ENCODE results near the gene MBIP. TPM values are rescaled to one million over a fixed set of nuclear protein-coding genes. Genes with fewer than 3 reads are reported as not detected.

The MBIP gene
- polyA plus RNA-seq, 2 of the 4 experiments (the other 2 are of a cell fraction) = 17.0 to 33.1 TPM

DNA sequence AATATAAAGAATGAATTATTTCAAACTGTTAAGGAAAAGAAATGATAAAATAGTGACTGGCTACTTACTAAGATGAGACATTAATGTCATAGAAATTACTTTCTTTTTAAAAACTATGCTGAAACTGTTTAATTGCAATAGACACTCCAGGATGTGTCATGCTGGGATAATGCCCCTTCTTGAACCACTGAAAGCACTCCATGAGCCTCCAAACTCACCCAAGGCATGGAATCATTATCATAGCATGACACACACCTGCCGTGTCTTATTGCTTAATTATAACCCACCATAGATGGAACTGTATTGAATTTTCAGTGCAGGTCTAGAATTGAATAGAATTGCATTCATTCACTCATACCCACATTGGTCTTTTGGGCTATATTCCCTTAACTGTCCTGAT lies 4.3 kb downstream of the MBIP start:
- ChIA-PET CTCF (interaction anchor here (1.0 to 1.2 kb wide), 2 partner anchors 245 to 368 kb away, joined by 3 to 4 read pairs; no protein-coding TSS in a partner anchor), POLR2A (no interaction called here)
- TF ChIP-seq HOXB13 (CRISPR knock-in tag; IDR thresholded peaks at IDR 0.05; ENCODE audit: low read depth) (no peak), BCL3 (IDR thresholded peaks at IDR 0.05) (no peak), JUN (IDR thresholded peaks at IDR 0.05) (no peak), ZNF302 (CRISPR knock-in tag; IDR thresholded peaks at IDR 0.05) (no peak), EP300 (IDR thresholded peaks at IDR 0.05) (no peak), NR3C1 (IDR thresholded peaks at IDR 0.05) (no peak), RNF2 (IDR thresholded peaks at IDR 0.05; ENCODE audit: borderline replicate concordance, low read depth) (no peak), CHD2 (IDR thresholded peaks at IDR 0.05; ENCODE audit: low read length, partially characterized antibody) (no peak), PBX3 (IDR thresholded peaks at IDR 0.05) (no peak), GATA3 (IDR thresholded peaks at IDR 0.05; ENCODE audit: borderline replicate concordance) (no peak)
- TF ChIP-seq, protein P1, sequence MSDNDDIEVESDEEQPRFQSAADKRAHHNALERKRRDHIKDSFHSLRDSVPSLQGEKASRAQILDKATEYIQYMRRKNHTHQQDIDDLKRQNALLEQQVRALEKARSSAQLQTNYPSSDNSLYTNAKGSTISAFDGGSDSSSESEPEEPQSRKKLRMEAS (IDR thresholded peaks at IDR 0.05) = no peak
- H3K4me3 ChIP-seq = no peak overlapping the region
- peaks cover 23% of the 10 kb centered on the region for H3K4me1 ChIP-seq
- no peak for DNase-seq (ENCODE audit: low read depth in 1 of 2, low spot score in 1 of 2)
- H3K9me3 ChIP-seq = no peaks in the 10 kb centered on the region
- ATAC-seq = no peak
- no peak for FAIRE-seq
- 93% methylated on average over 1 of the region's 1 CpG for WGBS (ENCODE audit: missing lambda C conversion rate)
- no peak overlapping the region for H3K4me2 ChIP-seq
- H3K27ac ChIP-seq = no peak overlapping the region

DNA sequence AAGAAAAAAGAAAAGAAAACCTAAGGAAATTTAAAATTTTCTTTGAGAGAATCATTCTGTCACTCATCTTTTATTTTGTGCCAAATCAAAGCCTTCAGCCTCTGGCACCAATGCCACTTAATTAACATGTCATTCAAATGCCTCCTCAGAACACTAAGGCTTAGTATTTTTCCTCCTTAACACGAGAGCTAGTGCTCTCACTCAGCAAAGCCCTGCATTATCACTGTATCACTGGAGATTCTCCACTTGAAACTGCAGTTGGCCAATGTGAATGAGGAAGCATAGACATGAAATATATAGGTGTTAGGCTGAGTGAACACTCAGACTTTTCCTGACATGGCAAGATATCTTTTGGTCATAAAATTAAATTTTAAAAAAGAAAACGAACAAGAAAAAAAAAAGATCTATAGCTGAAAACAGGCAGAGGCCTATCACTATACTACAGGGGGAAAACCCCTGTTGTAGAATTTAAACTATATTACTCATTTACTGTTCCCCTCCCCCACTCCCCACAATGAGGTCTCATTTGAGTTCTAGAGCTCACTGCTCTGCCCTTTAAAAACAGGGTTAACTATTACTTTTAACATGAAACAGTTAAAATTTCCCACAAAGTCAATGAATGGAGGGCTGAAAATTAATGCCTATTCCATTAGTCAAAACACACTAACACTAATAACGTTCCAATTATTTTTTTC lies 5.1 kb downstream of the MBIP start:
- no peak overlapping the region for H3K27ac ChIP-seq
- H3K9me3 ChIP-seq = no peaks in the 10 kb centered on the region
- H3K4me3 ChIP-seq = no peak overlapping the region
- H3K4me2 ChIP-seq = no peak overlapping the region
- no peak for ATAC-seq
- CTCF ChIA-PET = interaction anchor here (1.0 kb wide), 1 partner anchor 368 kb away, joined by 3 read pairs; no protein-coding TSS in a partner anchor
- POLR2A ChIA-PET = no interaction called here
- 85% methylated on average over 3 of the region's 3 CpGs for WGBS (ENCODE audit: missing lambda C conversion rate)
- H3K4me1 ChIP-seq = peaks cover 23% of the 10 kb centered on the region
- TF ChIP-seq CBX2 (IDR thresholded peaks at IDR 0.05; ENCODE audit: borderline replicate concordance, low read depth) = no peak
- TF ChIP-seq CBX8 (IDR thresholded peaks at IDR 0.05) = no peak
- TF ChIP-seq NPAS2 (CRISPR knock-in tag; IDR thresholded peaks at IDR 0.05; ENCODE audit: borderline replicate concordance) = no peak
- TF ChIP-seq GATA3 (IDR thresholded peaks at IDR 0.05; ENCODE audit: borderline replicate concordance) = no peak
- no peak for DNase-seq (ENCODE audit: low read depth in 1 of 2, low spot score in 1 of 2)
- no peak for FAIRE-seq

- H3K27ac ChIP-seq = no peak overlapping the region
- WGBS (ENCODE audit: missing lambda C conversion rate) = 75% methylated on average over 3 of the region's 3 CpGs
- 0 out of 3 replicates have a peak, but pooled peaks have one; percentile 14 for TF ChIP-seq CTCF (IDR thresholded peaks at IDR 0.05)
- TF ChIP-seq TFCP2L1 (CRISPR knock-in tag; IDR thresholded peaks at IDR 0.05) = no peak
- TF ChIP-seq KDM5A (IDR thresholded peaks at IDR 0.05) = no peak
- TF ChIP-seq SREBF2 (IDR thresholded peaks at IDR 0.05) = no peak
- TF ChIP-seq ESRRA (IDR thresholded peaks at IDR 0.05; ENCODE audit: borderline replicate concordance, low read length) = no peak
- TF ChIP-seq RARB (CRISPR knock-in tag; IDR thresholded peaks at IDR 0.05) = no peak
- no peak for TF ChIP-seq HMGXB4 (CRISPR knock-in tag; IDR thresholded peaks at IDR 0.05; ENCODE audit: borderline replicate concordance)
- no peak for TF ChIP-seq FOXS1 (CRISPR knock-in tag; IDR thresholded peaks at IDR 0.05)
- no peak for TF ChIP-seq CEBPB (IDR thresholded peaks at IDR 0.05)
- TF ChIP-seq RNF2 (IDR thresholded peaks at IDR 0.05; ENCODE audit: borderline replicate concordance, low read depth) = no peak
- no peak for TF ChIP-seq PBX3 (IDR thresholded peaks at IDR 0.05)
- no peak for TF ChIP-seq PHF8 (IDR thresholded peaks at IDR 0.05; ENCODE audit: borderline replicate concordance, low read depth)
- TF ChIP-seq HOXB13 (CRISPR knock-in tag; IDR thresholded peaks at IDR 0.05; ENCODE audit: low read depth) = no peak
- TF ChIP-seq CBX8 (IDR thresholded peaks at IDR 0.05) = no peak
These were observed 6.5 kb downstream of the MBIP start for GRCh38 chr14:36313898-36314297.

More at GRCh38 chr14:36313898-36314297, 6.5 kb downstream of the MBIP start:
- H3K4me3 ChIP-seq = no peak overlapping the region
- H3K9me3 ChIP-seq = no peaks in the 10 kb centered on the region
- ChIA-PET POLR2A (no interaction called here), CTCF (interaction anchor here (0.7 to 1.8 kb wide), 5 partner anchors 18 to 245 kb away, joined by 3 to 16 read pairs (median 3); no protein-coding TSS in a partner anchor)
- ATAC-seq = peak; percentile 57 to 59; a peak in 3 of 6 replicates
- peak in 1 of 2 experiments; percentile 14 for DNase-seq (ENCODE audit: low read depth in 1 of 2, low spot score in 1 of 2)
- FAIRE-seq = peak; percentile 13
- peaks cover 18% of the 10 kb centered on the region for H3K4me1 ChIP-seq
- no peak overlapping the region for H3K4me2 ChIP-seq

Measured in A549 (cell line).